Measurements from ENCODE around the gene WDR75.

DNA sequence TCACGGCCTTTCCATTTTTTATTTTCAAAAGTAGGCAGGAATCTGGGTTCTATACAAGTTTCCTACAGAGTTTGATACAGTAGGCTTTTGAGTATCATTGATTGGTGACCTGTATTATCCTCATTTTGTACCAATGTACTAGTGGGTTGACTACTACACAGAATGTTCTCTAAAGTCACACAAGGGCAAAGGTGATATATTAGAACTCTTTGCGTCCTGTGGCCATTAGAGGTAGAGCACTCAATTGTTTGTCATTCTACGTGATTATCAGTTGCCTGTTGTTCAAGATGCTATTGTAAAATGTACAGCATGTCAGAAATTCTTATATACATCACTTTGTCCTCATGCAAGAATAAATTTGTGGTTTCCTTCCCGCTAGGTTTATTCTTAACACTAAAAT, 24.8 kb downstream of the WDR75 start:
- no peak for TF ChIP-seq GATA2 (IDR thresholded peaks at IDR 0.05; ENCODE audit: low read depth, low read length)
- TF ChIP-seq GATA3 (IDR thresholded peaks at IDR 0.05; ENCODE audit: low read depth, low read length), result no peak
